Transverse colon (tissue), 4 donors: ENCODE data around the gene C4orf36. TPM values are rescaled to one million over a fixed set of nuclear protein-coding genes. Genes with fewer than 3 reads are reported as not detected.

Source experiments
- DNase-seq: peaks from one replicate; pipeline ENCODE4 v3.0.0-alpha.2; 2019
- H3K27ac ChIP-seq, 4 donors: fragments of 200-600 bp; sonication (generic); 2 replicates each; pipeline ENCODE4 v1.5.1; 2016 to 2018; ENCODE audit warnings: inconsistent platforms in 4 of 4
- H3K27me3 ChIP-seq: fragments of 200-600 bp; sonication (generic); 2 replicates; pipeline ENCODE4 v1.5.1; 2017; ENCODE audit warnings: inconsistent platforms
- H3K36me3 ChIP-seq, 4 donors: fragments of 200-600 bp; sonication (generic); 2 replicates each; pipeline ENCODE4 v1.5.1; 2017 to 2019; ENCODE audit warnings: inconsistent platforms in 4 of 4
- H3K4me1 ChIP-seq, 4 donors: fragments of 200-600 bp; sonication (generic); 2 replicates each; pipeline ENCODE4 v1.5.1; 2017 to 2020; ENCODE audit warnings: inconsistent platforms in 4 of 4
- H3K4me3 ChIP-seq, 4 donors: fragments of 200-600 bp; sonication (generic); 1 replicate in 1 of 4; 2 replicates in 3 of 4; pipeline versions ENCODE4 v1.5.1 to v1.6.1; 2017 to 2019; ENCODE audit warnings: inconsistent platforms in 4 of 4
- H3K9me3 ChIP-seq, 2 donors: fragments of 200-600 bp; sonication (generic); 2 replicates each; pipeline ENCODE4 v1.5.1; 2017 to 2019; ENCODE audit warnings: inconsistent platforms in 2 of 2
- CTCF ChIP-seq, 5 experiments: fragments of 200-600 bp in 3 of 5; fragments of 450-650 bp in 2 of 5; sonication (generic) in 3 of 5; IDR thresholded peaks; 1 replicate in 2 of 5; 2 replicates in 3 of 5; pipeline ENCODE4 v1.5.1; 2016 to 2017; ENCODE audit warnings: antibody characterized with exemption in 5 of 5, inconsistent platforms in 3 of 5, mild to moderate bottlenecking in 2 of 5, moderate library complexity in 1 of 5
- EP300 ChIP-seq: sonication (generic); formaldehyde crosslinking; IDR thresholded peaks from one replicate; pipeline ENCODE4 v1.6.1; 2017; ENCODE audit warnings: antibody characterized with exemption, low read depth
- POLR2A ChIP-seq: fragments of 450-650 bp; IDR thresholded peaks from one replicate; pipeline ENCODE4 v1.6.1; 2016; ENCODE audit warnings: antibody characterized with exemption, mild to moderate bottlenecking, moderate library complexity
- POLR2AphosphoS5 ChIP-seq, 3 donors: sonication (generic); formaldehyde crosslinking; IDR thresholded peaks; one replicate each; pipeline ENCODE4 v1.6.1; 2016; ENCODE audit warnings: antibody characterized with exemption in 3 of 3
- WGBS, 2 donors: methylation state at CpG; one replicate each; pipeline ENCODE4 v1.1.5; 2018; ENCODE audit warnings: low coverage in 1 of 2; 5-methylcytosine and 5-hydroxymethylcytosine counted together
- in situ Hi-C, 4 donors: fragments of 200-750 bp; cut with MboI; loops; one replicate each; pipeline versions ENCODE4 v1.15.0 to v1.15.1; 2017; ENCODE audit warnings: low sequenced_read_pairs in 3 of 4, low pct_ligation_motif_present in 1 of 4, low pct_unique_long_range_greater_than_20kb in 1 of 4
- intact Hi-C: fragments of 100-400 bp; cut with DNase I; formaldehyde crosslinking; loops from one replicate; pipeline ENCODE4 v1.15.1; 2023; ENCODE audit warnings: low total_unique reads
- total RNA-seq, 4 donors: library from RNA; depleted of rRNA; stranded (reverse); fragments of >200 nt; gene quantifications; one replicate each; pipeline ENCODE4 v1.1.0, GENCODE V29; 2016

Gene C4orf36
- total RNA-seq = under 1 TPM in 2 of 4 donors, not detected in 2; 0.27 to 0.32 TPM

DNA sequence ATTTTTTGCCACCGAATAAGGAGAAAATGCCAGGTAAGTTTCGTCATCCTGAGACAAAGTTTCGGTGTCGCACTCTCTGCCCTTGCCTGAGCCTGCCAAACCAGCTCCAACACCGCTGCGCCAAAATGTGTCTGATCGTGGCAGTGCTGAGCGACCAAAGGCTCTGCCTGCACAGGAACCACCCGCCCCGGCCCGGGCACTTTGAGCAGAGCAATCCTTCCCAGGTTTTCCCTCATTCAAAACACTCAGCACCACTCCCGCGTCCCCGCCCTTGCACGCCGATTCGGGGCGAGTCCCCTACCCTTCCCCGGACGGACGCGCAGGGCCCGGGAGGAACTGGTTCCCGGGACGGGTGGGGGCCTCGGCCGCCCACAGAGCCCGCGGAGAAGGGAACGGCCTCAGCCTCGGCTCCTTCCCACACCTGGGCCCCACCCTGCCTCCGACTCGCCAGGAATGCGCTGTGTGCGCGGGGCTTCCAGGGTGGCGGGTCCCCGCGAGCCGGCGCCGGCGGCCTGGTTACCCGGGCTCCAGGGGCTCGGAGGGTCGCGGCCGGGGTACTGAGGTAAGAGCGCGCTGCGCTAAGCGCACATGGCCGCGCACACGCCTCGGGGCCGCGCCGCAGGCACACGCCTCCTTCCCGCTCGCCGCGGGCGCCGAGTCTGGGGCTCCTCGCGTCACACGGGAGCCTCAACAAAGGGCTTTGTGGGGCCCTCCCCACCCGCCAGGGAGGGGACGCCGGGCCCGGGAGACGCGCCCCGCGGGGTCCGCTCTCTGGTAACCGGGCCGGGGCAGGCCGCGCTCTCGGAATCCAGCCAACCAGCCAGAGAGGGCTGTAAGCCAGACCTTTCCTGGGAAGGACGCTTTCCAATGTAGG is at the start of gene C4orf36:
Gene C4orf36, minus strand, starts transcription at position 661 of the 874 bp plus-strand sequence. CDS start 902 bp downstream, outside the sequence.
- 0 to 2% methylated on average over 2 to 52 of the region's 84 CpGs for WGBS, 2 donors
- TF ChIP-seq POLR2A (no peak), EP300 (no peak), CTCF (IDR thresholded peaks at IDR 0.05) (no peak), POLR2AphosphoS5 (IDR thresholded peaks at IDR 0.05) (peak in 1 of 3 donors; percentile 11)
- no peaks in the 10 kb centered on the region for H3K36me3 ChIP-seq
- intact Hi-C loops = no loop called here
- in situ Hi-C loops = loop anchor here in 2 of 4 donors (10.0 kb wide), 1 partner anchor 397 kb away; no protein-coding TSS in a partner anchor
- H3K4me1 ChIP-seq = peaks cover 3 to 17% (median 5%) of the 10 kb centered on the region in 4 donors
- H3K4me3 ChIP-seq = peak within 1 kb of the TSS; percentile 50 to 73 (median 68)
- H3K27ac ChIP-seq = peak within 1 kb of the TSS; percentile 34 to 63 (median 49)
- peak; percentile 78 for DNase-seq
- H3K9me3 ChIP-seq = no peaks in the 10 kb centered on the region
- no peaks in the 10 kb centered on the region for H3K27me3 ChIP-seq

- DNase-seq = no peak
- peak overlapping the region in 2 of 4 donors; percentile 99 for H3K27ac ChIP-seq
- H3K4me1 ChIP-seq = peaks cover 37 to 82% (median 67%) of the 10 kb centered on the region in 4 donors
- WGBS, 2 donors = 95% methylated on average over 15 of the region's 15 CpGs; no CpG with 5 or more reads in 1 of the 2 donors
- H3K27me3 ChIP-seq = no peaks in the 10 kb centered on the region
- in situ Hi-C loops = no loop called here
- H3K9me3 ChIP-seq = no peaks in the 10 kb centered on the region
- TF ChIP-seq CTCF (IDR thresholded peaks at IDR 0.05) = no peak
- TF ChIP-seq EP300 = no peak
- no peak for TF ChIP-seq POLR2AphosphoS5 (IDR thresholded peaks at IDR 0.05)
- no peak for TF ChIP-seq POLR2A
- H3K36me3 ChIP-seq = no peaks in the 10 kb centered on the region
- intact Hi-C loops = no loop called here
- H3K4me3 ChIP-seq = no peak overlapping the region
Observed at GRCh38 chr4:86940920-86941460, 48.8 kb upstream of the C4orf36 start.

GRCh38 chr4:86939729-86940575 is 47.7 kb upstream of the C4orf36 start:
- Histone ChIP-seq H3K9me3 (no peaks in the 10 kb centered on the region), H3K27me3 (no peaks in the 10 kb centered on the region), H3K36me3 (no peaks in the 10 kb centered on the region), H3K4me3 (no peak overlapping the region), H3K4me1 (peaks cover 37 to 75% (median 67%) of the 10 kb centered on the region in 4 donors), H3K27ac (peak overlapping the region; percentile 99 to 100 (median 99))
- DNase-seq = peak; percentile 47
- WGBS, 2 donors = 57 to 77% methylated on average over 7 to 8 of the region's 8 CpGs
- TF ChIP-seq EP300 = no peak
- no peak for TF ChIP-seq POLR2AphosphoS5 (IDR thresholded peaks at IDR 0.05)
- no peak for TF ChIP-seq CTCF (IDR thresholded peaks at IDR 0.05)
- no peak for TF ChIP-seq POLR2A
- in situ Hi-C loops = loop anchor here in 2 of 4 donors (5.0 to 10.0 kb wide), 2 partner anchors 65 to 67 kb away; no protein-coding TSS in a partner anchor
- intact Hi-C loops = loop anchor here (10.0 kb wide), 1 partner anchor 165 kb away; no protein-coding TSS in a partner anchor
